ENCODE results near the gene WAC.

GRCh38 chr10:28633750-28634149 is 100.8 kb downstream of the WAC start:
- TF ChIP-seq, protein P1, sequence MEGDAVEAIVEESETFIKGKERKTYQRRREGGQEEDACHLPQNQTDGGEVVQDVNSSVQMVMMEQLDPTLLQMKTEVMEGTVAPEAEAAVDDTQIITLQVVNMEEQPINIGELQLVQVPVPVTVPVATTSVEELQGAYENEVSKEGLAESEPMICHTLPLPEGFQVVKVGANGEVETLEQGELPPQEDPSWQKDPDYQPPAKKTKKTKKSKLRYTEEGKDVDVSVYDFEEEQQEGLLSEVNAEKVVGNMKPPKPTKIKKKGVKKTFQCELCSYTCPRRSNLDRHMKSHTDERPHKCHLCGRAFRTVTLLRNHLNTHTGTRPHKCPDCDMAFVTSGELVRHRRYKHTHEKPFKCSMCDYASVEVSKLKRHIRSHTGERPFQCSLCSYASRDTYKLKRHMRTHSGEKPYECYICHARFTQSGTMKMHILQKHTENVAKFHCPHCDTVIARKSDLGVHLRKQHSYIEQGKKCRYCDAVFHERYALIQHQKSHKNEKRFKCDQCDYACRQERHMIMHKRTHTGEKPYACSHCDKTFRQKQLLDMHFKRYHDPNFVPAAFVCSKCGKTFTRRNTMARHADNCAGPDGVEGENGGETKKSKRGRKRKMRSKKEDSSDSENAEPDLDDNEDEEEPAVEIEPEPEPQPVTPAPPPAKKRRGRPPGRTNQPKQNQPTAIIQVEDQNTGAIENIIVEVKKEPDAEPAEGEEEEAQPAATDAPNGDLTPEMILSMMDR (IDR thresholded peaks at IDR 0.05; ENCODE audit: low read depth, low read length), result no peak
- no peak for TF ChIP-seq POLR2A (IDR thresholded peaks at IDR 0.05; ENCODE audit: extremely low read depth, insufficient read length)
